ENCODE data around the gene SLC1A5. TPM values are rescaled to one million over a fixed set of nuclear protein-coding genes. Genes with fewer than 3 reads are reported as not detected.
A peak's percentile ranks its signal among the peaks of the same experiment; 100 is the strongest.

The SLC1A5 gene
- total RNA-seq, 1 donor: 354 TPM

- H3K27ac ChIP-seq (ENCODE audit: low read depth, low read length): peak overlapping the region; percentile 10
- peaks cover 63% of the 10 kb centered on the region for H4K20me1 ChIP-seq (ENCODE audit: insufficient read depth, low read length)
- H3K4me1 ChIP-seq (ENCODE audit: insufficient read depth, low read length): peaks cover 32% of the 10 kb centered on the region
- H3K27me3 ChIP-seq (ENCODE audit: insufficient read depth, low read length): no peaks in the 10 kb centered on the region
- TF ChIP-seq CTCF (IDR thresholded peaks at IDR 0.05; ENCODE audit: extremely low read depth, low read depth, low read length): no peak
- H3K4me2 ChIP-seq (ENCODE audit: insufficient read depth, low read length): no peak overlapping the region
- no peak overlapping the region for H2AFZ ChIP-seq (ENCODE audit: low read length)
- DNase-seq (ENCODE audit: insufficient read length, low spot score, missing footprints): peak; percentile 96
- no peak overlapping the region for H3K4me3 ChIP-seq (ENCODE audit: insufficient read depth, low read length)
- no peaks in the 10 kb centered on the region for H3K9me3 ChIP-seq (ENCODE audit: low read depth, low read length)
- H3K79me2 ChIP-seq (ENCODE audit: insufficient read depth, low read length): peaks cover 79% of the 10 kb centered on the region
- peaks cover 63% of the 10 kb centered on the region for H3K36me3 ChIP-seq (ENCODE audit: insufficient read depth, low read length)
Observed at GRCh38 chr19:46732966-46733689, 55.3 kb downstream of the SLC1A5 start.

GRCh38 chr19:46732172-46732938 lies 56.0 kb downstream of the SLC1A5 start:
- H3K4me3 ChIP-seq (ENCODE audit: insufficient read depth, low read length): no peak overlapping the region
- no peak for TF ChIP-seq CTCF (IDR thresholded peaks at IDR 0.05; ENCODE audit: extremely low read depth, low read depth, low read length)
- no peak overlapping the region for H2AFZ ChIP-seq (ENCODE audit: low read length)
- H3K4me2 ChIP-seq (ENCODE audit: insufficient read depth, low read length): no peak overlapping the region
- H3K36me3 ChIP-seq (ENCODE audit: insufficient read depth, low read length): peaks cover 63% of the 10 kb centered on the region
- peaks cover 32% of the 10 kb centered on the region for H3K4me1 ChIP-seq (ENCODE audit: insufficient read depth, low read length)
- peaks cover 79% of the 10 kb centered on the region for H3K79me2 ChIP-seq (ENCODE audit: insufficient read depth, low read length)
- peak overlapping the region; percentile 91 for H3K27ac ChIP-seq (ENCODE audit: low read depth, low read length)
- peaks cover 67% of the 10 kb centered on the region for H4K20me1 ChIP-seq (ENCODE audit: insufficient read depth, low read length)
- H3K9me3 ChIP-seq (ENCODE audit: low read depth, low read length): no peaks in the 10 kb centered on the region
- no peaks in the 10 kb centered on the region for H3K27me3 ChIP-seq (ENCODE audit: insufficient read depth, low read length)
- DNase-seq (ENCODE audit: insufficient read length, low spot score, missing footprints): no peak

- Histone ChIP-seq H3K9me3 (ENCODE audit: low read depth, low read length) (no peaks in the 10 kb centered on the region), H3K79me2 (ENCODE audit: insufficient read depth, low read length) (peaks cover 78% of the 10 kb centered on the region), H3K36me3 (ENCODE audit: insufficient read depth, low read length) (peaks cover 63% of the 10 kb centered on the region), H3K27me3 (ENCODE audit: insufficient read depth, low read length) (no peaks in the 10 kb centered on the region), H2AFZ (ENCODE audit: low read length) (no peak overlapping the region), H3K27ac (ENCODE audit: low read depth, low read length) (peak overlapping the region; percentile 91), H3K4me3 (ENCODE audit: insufficient read depth, low read length) (peak overlapping the region; percentile 5), H3K4me1 (ENCODE audit: insufficient read depth, low read length) (peaks cover 32% of the 10 kb centered on the region), H3K4me2 (ENCODE audit: insufficient read depth, low read length) (peak overlapping the region; percentile 46), H4K20me1 (ENCODE audit: insufficient read depth, low read length) (peaks cover 71% of the 10 kb centered on the region)
- DNase-seq (ENCODE audit: insufficient read length, low spot score, missing footprints): no peak
- no peak for TF ChIP-seq CTCF (IDR thresholded peaks at IDR 0.05; ENCODE audit: extremely low read depth, low read depth, low read length)
Observed at GRCh38 chr19:46731584-46731983, 56.8 kb downstream of the SLC1A5 start.

- Histone ChIP-seq H4K20me1 (ENCODE audit: insufficient read depth, low read length) (peaks cover 73% of the 10 kb centered on the region), H3K27ac (ENCODE audit: low read depth, low read length) (peak overlapping the region; percentile 91), H3K79me2 (ENCODE audit: insufficient read depth, low read length) (peaks cover 76% of the 10 kb centered on the region), H3K36me3 (ENCODE audit: insufficient read depth, low read length) (peaks cover 67% of the 10 kb centered on the region), H3K4me1 (ENCODE audit: insufficient read depth, low read length) (peaks cover 32% of the 10 kb centered on the region), H3K27me3 (ENCODE audit: insufficient read depth, low read length) (no peaks in the 10 kb centered on the region), H3K4me3 (ENCODE audit: insufficient read depth, low read length) (peak overlapping the region; percentile 9), H3K4me2 (ENCODE audit: insufficient read depth, low read length) (peak overlapping the region; percentile 46), H3K9me3 (ENCODE audit: low read depth, low read length) (no peaks in the 10 kb centered on the region), H2AFZ (ENCODE audit: low read length) (no peak overlapping the region)
- DNase-seq (ENCODE audit: insufficient read length, low spot score, missing footprints): peak; percentile 100
- TF ChIP-seq CTCF (IDR thresholded peaks at IDR 0.05; ENCODE audit: extremely low read depth, low read depth, low read length): no peak
Observed at GRCh38 chr19:46731007-46731501, 57.3 kb downstream of the SLC1A5 start.

All from osteoblast (primary cell).